Measurements from ENCODE around the gene HLCS.

- TF ChIP-seq EZH2 (IDR thresholded peaks at IDR 0.05; ENCODE audit: borderline replicate concordance) = no peak
- no peak for TF ChIP-seq EZH2phosphoT487 (IDR thresholded peaks at IDR 0.05; ENCODE audit: low read depth, severe bottlenecking, unreplicated experiment)
These were observed 145.5 kb downstream of the HLCS start for GRCh38 chr21:36821032-36821299.
